GM12872 (cell line): ENCODE results near the gene CRIP1.

ENCODE experiments used
- CTCF ChIP-seq: IDR thresholded peaks from 3 replicates; pipeline ENCODE4 v1.5.1; 2011; ENCODE audit warnings: low read depth, mild to moderate bottlenecking, low read length, moderate library complexity; ENCODE audit not compliant: insufficient read depth

The CRIP1 gene

GRCh38 chr14:105531088-105531893 is 44.6 kb downstream of the CRIP1 start:
- TF ChIP-seq CTCF, result no peak

GRCh38 chr14:105531894-105532623 is 45.4 kb downstream of the CRIP1 start:
- TF ChIP-seq CTCF, result no peak

GRCh38 chr14:105532735-105533141 is 46.1 kb downstream of the CRIP1 start:
- peak; percentile 72 for TF ChIP-seq CTCF

GRCh38 chr14:105533391-105533790 is 46.7 kb downstream of the CRIP1 start:
- TF ChIP-seq CTCF, result no peak

- no peak for TF ChIP-seq CTCF
Measured at GRCh38 chr14:105533811-105534498, 47.3 kb downstream of the CRIP1 start.

- TF ChIP-seq CTCF, result no peak
Measured at GRCh38 chr14:105534586-105534985, 47.9 kb downstream of the CRIP1 start.

- no peak for TF ChIP-seq CTCF
Measured at GRCh38 chr14:105536051-105536450, 49.4 kb downstream of the CRIP1 start.
